Cardiac fibroblast (primary cell): ENCODE data around the gene TRIM9.

Experiments
- DNase-seq, 2 donors: peaks; one replicate each; pipeline versions ENCODE4 v3.0.0 to v3.0.0-alpha.2; 2010; ENCODE audit warnings: low read depth in 2 of 2
- H3K4me3 ChIP-seq, 2 donors: replicated peaks in 1 of 2; 1 replicate in 1 of 2; 2 replicates in 1 of 2; pipeline ENCODE4 v1.5.1; 2011; ENCODE audit warnings: low read depth in 2 of 2, low read length in 2 of 2, mild to moderate bottlenecking in 2 of 2, moderate library complexity in 1 of 2
- CTCF ChIP-seq: IDR thresholded peaks from one replicate; pipeline ENCODE4 v1.5.1; 2011; ENCODE audit warnings: low read depth, mild to moderate bottlenecking, low read length, inconsistent platforms

The TRIM9 gene

GRCh38 chr14:50936016-50936340 lies 158.9 kb downstream of the TRIM9 start:
- no peak overlapping the region for H3K4me3 ChIP-seq
- no peak for DNase-seq
- no peak for TF ChIP-seq CTCF

- H3K4me3 ChIP-seq, result no peak overlapping the region
- no peak for TF ChIP-seq CTCF
- DNase-seq, result no peak
These were observed 159.5 kb downstream of the TRIM9 start for GRCh38 chr14:50935126-50936015.

- no peak for TF ChIP-seq CTCF
- no peak overlapping the region for H3K4me3 ChIP-seq
- DNase-seq, result no peak
These were observed 162.1 kb downstream of the TRIM9 start for GRCh38 chr14:50932592-50933495.

GRCh38 chr14:50932156-50932555 lies 162.7 kb downstream of the TRIM9 start:
- no peak for DNase-seq
- TF ChIP-seq CTCF, result no peak
- no peak overlapping the region for H3K4me3 ChIP-seq

GRCh38 chr14:50931559-50931958 lies 163.3 kb downstream of the TRIM9 start:
- DNase-seq, result no peak
- H3K4me3 ChIP-seq, result no peak overlapping the region
- TF ChIP-seq CTCF, result no peak

- TF ChIP-seq CTCF, result no peak
- H3K4me3 ChIP-seq, result no peak overlapping the region
- DNase-seq, result no peak
These were observed 165.4 kb downstream of the TRIM9 start for GRCh38 chr14:50929506-50929905.
